Measurements from ENCODE around the gene CORO1C. TPM values are rescaled to one million over a fixed set of nuclear protein-coding genes. Genes with fewer than 3 reads are reported as not detected.

The CORO1C gene
- total and polyA plus RNA-seq, 9 of the 15 experiments (the other 6 are each of a cell fraction or from before 2014, with no cell fraction given), result 55.2 to 280 (median 150) TPM

DNA sequence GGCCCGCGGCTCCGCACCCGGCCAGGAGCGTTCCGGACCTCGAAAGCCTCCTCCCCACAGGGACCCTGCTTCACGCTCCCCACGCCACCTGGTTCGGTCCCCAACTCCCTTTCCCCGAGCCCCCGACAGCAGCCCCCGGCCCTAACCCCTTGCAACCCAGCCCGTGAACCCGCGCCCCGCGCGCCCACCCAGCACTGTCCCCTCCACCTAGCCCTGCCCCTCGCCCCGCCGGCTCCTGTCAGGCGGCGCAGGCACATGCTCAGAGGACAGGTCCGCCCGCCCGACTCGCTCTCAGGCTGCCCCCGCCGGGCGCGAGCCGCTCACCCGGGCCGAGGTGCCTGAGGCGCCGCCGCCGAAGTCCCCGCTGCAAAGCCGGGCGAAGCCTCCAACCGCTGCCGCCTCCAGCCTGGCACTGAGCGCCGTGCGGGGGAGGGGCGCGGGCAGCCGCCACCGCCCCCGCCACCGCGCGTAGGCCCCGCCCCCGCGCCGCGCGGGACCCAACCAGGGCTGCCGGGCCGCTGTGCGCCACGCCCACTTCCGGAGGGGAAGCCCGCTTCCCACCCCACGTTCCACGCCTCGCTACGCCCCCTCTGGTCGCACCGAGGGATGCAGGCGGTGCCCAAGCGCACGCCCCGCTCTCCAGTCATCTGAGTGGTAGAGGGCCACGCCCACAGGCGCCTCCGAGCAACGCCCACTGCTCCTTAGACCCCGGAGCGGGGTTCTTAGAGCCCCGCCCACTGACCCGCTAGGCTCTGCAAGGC lies at the start of gene CORO1C (continued):
- TF ChIP-seq PHF8 (IDR thresholded peaks at IDR 0.05; ENCODE audit: borderline replicate concordance, low read length) (peak; percentile 62; the same call in 1 of the 2 replicates), ZNF282 (CRISPR knock-in tag; IDR thresholded peaks at IDR 0.05) (no peak), CBX5 (IDR thresholded peaks at IDR 0.05; ENCODE audit: borderline replicate concordance, low read depth) (0 out of 2 replicates have a peak, but pooled peaks have one; percentile 9), CBX1 (IDR thresholded peaks at IDR 0.05; ENCODE audit: low read depth) (peak; percentile 99), POLR2AphosphoS5 (IDR thresholded peaks at IDR 0.05; ENCODE audit: control insufficient read depth, insufficient read depth, low read depth, low read length) (peak; percentile 80), NCOA4 (IDR thresholded peaks at IDR 0.05; ENCODE audit: partially characterized antibody) (no peak), ZNF280B (CRISPR knock-in tag; IDR thresholded peaks at IDR 0.05) (no peak), ETV6 (IDR thresholded peaks at IDR 0.05; ENCODE audit: borderline replicate concordance in 1 of 2, low read depth in 2 of 2, low read length in 1 of 2) (no peak), ETV6 (CRISPR knock-in tag; IDR thresholded peaks at IDR 0.05; ENCODE audit: borderline replicate concordance) (no peak), ZFX (CRISPR knock-in tag; IDR thresholded peaks at IDR 0.05) (no peak; the same call in 1 of the 2 replicates), STAG1 (CRISPR knock-in tag; IDR thresholded peaks at IDR 0.05; ENCODE audit: borderline replicate concordance) (no peak), TAF9B (IDR thresholded peaks at IDR 0.05; ENCODE audit: partially characterized antibody) (no peak), ZNF165 (CRISPR knock-in tag; IDR thresholded peaks at IDR 0.05; ENCODE audit: borderline replicate concordance) (no peak)
- TF ChIP-seq, protein P1, sequence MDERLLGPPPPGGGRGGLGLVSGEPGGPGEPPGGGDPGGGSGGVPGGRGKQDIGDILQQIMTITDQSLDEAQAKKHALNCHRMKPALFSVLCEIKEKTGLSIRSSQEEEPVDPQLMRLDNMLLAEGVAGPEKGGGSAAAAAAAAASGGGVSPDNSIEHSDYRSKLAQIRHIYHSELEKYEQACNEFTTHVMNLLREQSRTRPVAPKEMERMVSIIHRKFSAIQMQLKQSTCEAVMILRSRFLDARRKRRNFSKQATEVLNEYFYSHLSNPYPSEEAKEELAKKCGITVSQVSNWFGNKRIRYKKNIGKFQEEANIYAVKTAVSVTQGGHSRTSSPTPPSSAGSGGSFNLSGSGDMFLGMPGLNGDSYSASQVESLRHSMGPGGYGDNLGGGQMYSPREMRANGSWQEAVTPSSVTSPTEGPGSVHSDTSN (CRISPR knock-in tag; IDR thresholded peaks at IDR 0.05; ENCODE audit: low read depth), result no peak
- TF ChIP-seq, protein P1 (tag; conservative IDR thresholded peaks at IDR 0.05; ENCODE audit: low read depth), result no peak
- TF ChIP-seq, protein P2, sequence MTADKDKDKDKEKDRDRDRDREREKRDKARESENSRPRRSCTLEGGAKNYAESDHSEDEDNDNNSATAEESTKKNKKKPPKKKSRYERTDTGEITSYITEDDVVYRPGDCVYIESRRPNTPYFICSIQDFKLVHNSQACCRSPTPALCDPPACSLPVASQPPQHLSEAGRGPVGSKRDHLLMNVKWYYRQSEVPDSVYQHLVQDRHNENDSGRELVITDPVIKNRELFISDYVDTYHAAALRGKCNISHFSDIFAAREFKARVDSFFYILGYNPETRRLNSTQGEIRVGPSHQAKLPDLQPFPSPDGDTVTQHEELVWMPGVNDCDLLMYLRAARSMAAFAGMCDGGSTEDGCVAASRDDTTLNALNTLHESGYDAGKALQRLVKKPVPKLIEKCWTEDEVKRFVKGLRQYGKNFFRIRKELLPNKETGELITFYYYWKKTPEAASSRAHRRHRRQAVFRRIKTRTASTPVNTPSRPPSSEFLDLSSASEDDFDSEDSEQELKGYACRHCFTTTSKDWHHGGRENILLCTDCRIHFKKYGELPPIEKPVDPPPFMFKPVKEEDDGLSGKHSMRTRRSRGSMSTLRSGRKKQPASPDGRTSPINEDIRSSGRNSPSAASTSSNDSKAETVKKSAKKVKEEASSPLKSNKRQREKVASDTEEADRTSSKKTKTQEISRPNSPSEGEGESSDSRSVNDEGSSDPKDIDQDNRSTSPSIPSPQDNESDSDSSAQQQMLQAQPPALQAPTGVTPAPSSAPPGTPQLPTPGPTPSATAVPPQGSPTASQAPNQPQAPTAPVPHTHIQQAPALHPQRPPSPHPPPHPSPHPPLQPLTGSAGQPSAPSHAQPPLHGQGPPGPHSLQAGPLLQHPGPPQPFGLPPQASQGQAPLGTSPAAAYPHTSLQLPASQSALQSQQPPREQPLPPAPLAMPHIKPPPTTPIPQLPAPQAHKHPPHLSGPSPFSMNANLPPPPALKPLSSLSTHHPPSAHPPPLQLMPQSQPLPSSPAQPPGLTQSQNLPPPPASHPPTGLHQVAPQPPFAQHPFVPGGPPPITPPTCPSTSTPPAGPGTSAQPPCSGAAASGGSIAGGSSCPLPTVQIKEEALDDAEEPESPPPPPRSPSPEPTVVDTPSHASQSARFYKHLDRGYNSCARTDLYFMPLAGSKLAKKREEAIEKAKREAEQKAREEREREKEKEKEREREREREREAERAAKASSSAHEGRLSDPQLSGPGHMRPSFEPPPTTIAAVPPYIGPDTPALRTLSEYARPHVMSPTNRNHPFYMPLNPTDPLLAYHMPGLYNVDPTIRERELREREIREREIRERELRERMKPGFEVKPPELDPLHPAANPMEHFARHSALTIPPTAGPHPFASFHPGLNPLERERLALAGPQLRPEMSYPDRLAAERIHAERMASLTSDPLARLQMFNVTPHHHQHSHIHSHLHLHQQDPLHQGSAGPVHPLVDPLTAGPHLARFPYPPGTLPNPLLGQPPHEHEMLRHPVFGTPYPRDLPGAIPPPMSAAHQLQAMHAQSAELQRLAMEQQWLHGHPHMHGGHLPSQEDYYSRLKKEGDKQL (CRISPR knock-in tag; IDR thresholded peaks at IDR 0.05; ENCODE audit: borderline replicate concordance), result 0 out of 2 replicates have a peak, but pooled peaks have one; percentile 40
